ENCODE results near the gene RALGPS1. TPM values are rescaled to one million over a fixed set of nuclear protein-coding genes. Genes with fewer than 3 reads are reported as not detected.
A peak's percentile ranks its signal among the peaks of the same experiment; 100 is the strongest.

The RALGPS1 gene
- polyA plus RNA-seq (ENCODE audit: insufficient read length), result 7.9 TPM

- DNase-seq (ENCODE audit: low read depth), result peak; percentile 72
These were observed at the start of gene RALGPS1 for GRCh38 chr9:126914458-126915280. TSS of gene RALGPS1 (plus strand) at chr9:126914782. CDS start at chr9:126962290, 47,508 bp downstream.

DNA sequence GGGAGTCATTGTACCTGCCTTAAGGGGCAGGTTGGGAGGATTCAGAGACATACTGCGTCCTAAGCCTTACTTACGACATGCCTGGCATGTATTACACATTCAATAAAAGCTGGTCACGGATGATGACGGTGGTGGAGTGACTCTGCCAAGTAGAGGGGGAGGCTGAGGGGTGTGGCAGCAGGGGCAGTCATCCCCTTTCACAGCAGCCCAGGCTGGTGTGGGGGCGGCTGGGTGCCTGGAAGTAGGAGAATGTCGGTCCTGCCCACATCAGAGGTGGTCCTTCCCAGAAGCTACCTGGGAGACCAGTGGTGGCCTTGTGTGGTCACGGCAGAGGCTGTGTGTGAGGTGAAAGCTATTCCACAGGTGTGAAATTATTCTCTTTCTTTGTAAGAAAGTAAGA is 45.2 kb upstream of the RALGPS1 start:
- DNase-seq (ENCODE audit: low read depth), result no peak

GRCh38 chr9:126872516-126872915 is 42.1 kb upstream of the RALGPS1 start:
- no peak for DNase-seq (ENCODE audit: low read depth)

GRCh38 chr9:126874546-126875314 is 39.9 kb upstream of the RALGPS1 start:
- no peak for DNase-seq (ENCODE audit: low read depth)

GRCh38 chr9:126875756-126876510 is 38.6 kb upstream of the RALGPS1 start:
- DNase-seq (ENCODE audit: low read depth), result no peak

DNA sequence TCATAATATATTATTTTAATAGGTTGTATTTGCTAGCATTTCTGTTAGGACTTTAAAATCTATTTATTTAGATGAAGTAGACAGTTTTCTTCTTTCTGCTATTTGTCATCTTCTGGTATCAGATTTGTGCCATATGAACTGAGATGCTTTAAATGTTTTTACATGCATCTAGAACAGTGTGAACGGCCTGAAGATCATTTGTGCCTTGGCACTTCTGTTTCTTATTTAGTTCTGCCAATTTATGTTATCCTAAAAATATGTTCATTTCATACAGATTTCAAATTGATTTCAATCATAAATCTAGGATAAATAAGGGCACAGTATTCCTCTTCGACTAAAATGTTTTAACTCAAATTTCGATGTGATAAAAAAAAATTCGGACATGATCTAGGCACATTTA is 38.1 kb upstream of the RALGPS1 start:
- DNase-seq (ENCODE audit: low read depth), result no peak

DNA sequence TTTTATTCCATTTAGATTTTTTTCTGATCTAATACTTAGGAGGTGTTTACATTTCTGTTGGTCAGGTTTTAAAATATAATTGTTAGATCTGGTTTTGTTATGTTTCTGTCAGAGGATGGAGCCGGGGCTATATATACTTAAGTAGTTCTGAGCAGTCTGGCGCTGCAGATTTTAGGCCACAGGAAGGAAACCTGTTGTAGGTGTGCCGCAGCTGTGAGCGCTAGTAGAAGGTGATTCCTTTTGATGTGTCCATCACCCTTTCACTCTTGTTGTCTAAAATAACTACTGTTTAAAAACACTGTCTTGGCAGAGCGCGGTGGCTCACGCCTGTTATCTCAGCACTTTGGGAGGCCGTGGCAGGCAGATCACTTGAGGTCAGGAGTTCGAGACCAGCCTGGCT is 37.2 kb upstream of the RALGPS1 start:
- DNase-seq (ENCODE audit: low read depth), result no peak

GRCh38 chr9:126879288-126879687 is 35.3 kb upstream of the RALGPS1 start:
- DNase-seq (ENCODE audit: low read depth), result no peak

- DNase-seq (ENCODE audit: low read depth), result no peak
These were observed 34.2 kb upstream of the RALGPS1 start for GRCh38 chr9:126880226-126880946.

- no peak for DNase-seq (ENCODE audit: low read depth)
These were observed 33.6 kb upstream of the RALGPS1 start for GRCh38 chr9:126880947-126881332.

- DNase-seq (ENCODE audit: low read depth), result no peak
These were observed 31.8 kb upstream of the RALGPS1 start for GRCh38 chr9:126882746-126883145.

- no peak for DNase-seq (ENCODE audit: low read depth)
These were observed 30.9 kb upstream of the RALGPS1 start for GRCh38 chr9:126883636-126884035.

DNA sequence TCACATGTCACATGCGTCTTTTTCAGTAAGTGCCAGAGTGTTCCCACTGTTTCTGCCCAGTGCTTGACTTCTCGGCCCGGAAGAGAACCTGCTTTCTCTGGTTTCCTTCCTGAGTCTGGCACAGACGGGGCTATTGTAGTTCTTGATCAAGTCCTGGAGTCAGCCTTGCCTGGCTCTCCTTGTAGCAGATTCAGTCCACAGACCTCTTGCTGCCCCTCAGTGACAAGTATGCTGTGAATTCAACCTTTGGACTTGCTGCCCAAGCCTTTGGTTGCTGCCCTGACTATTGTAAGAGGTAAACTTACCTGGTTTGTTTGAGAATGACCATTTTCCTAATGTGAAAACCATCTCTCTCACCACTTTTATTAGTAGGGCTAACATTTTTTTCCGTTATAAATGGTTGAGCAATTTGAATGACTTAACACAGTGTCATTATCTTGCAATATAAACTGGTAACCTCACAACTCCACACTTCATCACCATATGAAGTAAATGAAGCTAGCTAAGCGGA is 29.4 kb upstream of the RALGPS1 start:
- no peak for DNase-seq (ENCODE audit: low read depth)

GRCh38 chr9:126886034-126886822 is 28.4 kb upstream of the RALGPS1 start:
- no peak for DNase-seq (ENCODE audit: low read depth)

GRCh38 chr9:126886897-126887296 is 27.7 kb upstream of the RALGPS1 start:
- no peak for DNase-seq (ENCODE audit: low read depth)

DNA sequence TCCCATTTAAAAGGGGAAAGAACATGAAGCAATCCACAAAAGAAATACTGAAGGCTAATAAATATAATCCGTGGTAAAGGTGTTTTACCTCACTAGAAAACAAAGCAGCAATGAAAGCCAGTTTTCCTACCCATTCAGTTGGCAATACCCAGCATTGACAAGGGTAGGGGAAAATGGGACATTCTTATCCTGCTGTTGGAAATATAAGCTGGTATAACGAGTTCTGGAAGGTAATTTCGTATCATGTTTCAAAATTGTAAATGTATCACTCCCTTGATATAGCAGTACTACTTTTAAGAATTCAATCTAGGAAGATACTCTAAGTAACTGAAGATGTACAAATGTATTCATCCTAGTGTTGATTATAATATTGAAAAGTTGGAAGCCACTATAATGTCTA is 22.9 kb upstream of the RALGPS1 start:
- DNase-seq (ENCODE audit: low read depth), result no peak

GRCh38 chr9:126893079-126893478 is 21.5 kb upstream of the RALGPS1 start:
- DNase-seq (ENCODE audit: low read depth), result no peak

DNA sequence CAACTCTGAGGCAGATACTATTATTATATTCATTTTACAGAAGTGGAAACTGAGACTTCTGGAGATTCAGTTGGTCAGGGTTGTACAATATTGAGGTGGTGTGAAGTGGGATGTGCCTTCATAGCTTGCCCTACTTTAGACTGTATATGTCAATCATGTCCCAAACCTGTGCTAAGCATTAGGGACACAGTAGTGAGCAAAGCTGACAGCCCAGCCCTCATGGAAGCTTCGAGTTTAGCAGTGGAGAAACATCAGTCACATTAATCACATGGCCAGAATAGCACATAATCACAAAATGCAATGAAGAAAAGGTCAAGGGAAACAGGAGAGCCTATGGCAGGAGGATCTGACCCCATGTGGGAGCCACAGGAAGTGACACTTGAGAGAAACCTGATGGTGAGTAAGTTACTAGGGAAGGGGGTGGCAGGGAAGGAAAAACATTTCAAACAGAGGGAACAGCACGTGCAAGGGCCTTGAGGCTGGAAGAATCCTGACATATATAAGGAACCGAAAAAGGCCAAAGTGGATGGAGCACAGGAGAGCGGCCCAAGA is 20.5 kb upstream of the RALGPS1 start:
- DNase-seq (ENCODE audit: low read depth), result no peak

DNA sequence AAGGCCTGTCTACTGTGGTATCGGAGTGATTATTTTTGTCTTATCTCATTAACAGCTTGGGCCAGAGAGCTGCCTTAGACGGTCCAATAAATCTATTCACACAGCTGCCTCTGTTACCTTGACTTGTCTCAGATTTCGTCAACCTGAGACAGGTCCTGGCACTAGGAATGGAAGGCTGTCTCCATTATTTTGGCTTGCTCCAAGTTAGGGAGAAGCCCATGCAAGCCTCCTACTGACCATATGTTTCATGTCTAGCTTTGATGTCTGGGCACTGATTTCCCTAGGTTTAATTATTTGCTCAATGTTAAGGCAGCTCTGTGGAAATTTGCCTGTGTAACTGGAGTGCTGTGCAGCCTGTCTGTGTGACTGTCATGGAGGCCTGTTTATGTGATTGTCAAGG is 12.4 kb upstream of the RALGPS1 start:
- DNase-seq (ENCODE audit: low read depth), result no peak

GRCh38 chr9:126904586-126904985 is 10.0 kb upstream of the RALGPS1 start:
- DNase-seq (ENCODE audit: low read depth), result no peak

All from forelimb muscle (tissue), 1 donor.